T-helper 2 cell treated with Interferon-gamma antibody and Interleukin-4, amounts not matched to agents 100 ng/mL and 5 ng/mL, for 36 hours (primary cell): Measurements from ENCODE around the gene CYP4V2. TPM values are rescaled to one million over a fixed set of nuclear protein-coding genes. Genes with fewer than 3 reads are reported as not detected.

Experiments used
- total RNA-seq: library from RNA; stranded (reverse); gene quantifications from 2 replicates; pipeline ENCODE4 v1.2.3, GENCODE V29; 2022

The CYP4V2 gene
- total RNA-seq, 1 donor from 2014 or later, result 24.4 TPM

Other genes with a start within 250 kb of the CYP4V2 start
- 0.39 and 0.41 TPM in 2 replicates for gene TLR3, start 122.4 kb upstream of the CYP4V2 start, total RNA-seq
- 0.23 and 0.25 TPM in 2 replicates for gene FAM149A, start 86.9 kb upstream of the CYP4V2 start, total RNA-seq
- gene KLKB1, start 35.9 kb downstream of the CYP4V2 start, total RNA-seq, result 0.36 TPM in 2 replicates
- gene F11, start 74.6 kb downstream of the CYP4V2 start, total RNA-seq, result not detected in 2 replicates